AG09319 (cell line): ENCODE results near the gene PARN.
A peak's percentile ranks its signal among the peaks of the same experiment; 100 is the strongest.

Experiments used
- DNase-seq: peaks from one replicate; pipeline ENCODE4 v3.0.0-alpha.2; 2010; ENCODE audit warnings: low read depth; ENCODE audit errors: extremely low read depth
- TF ChIP-seq, protein P1 (sequence below): IDR thresholded peaks from 2 replicates; pipeline ENCODE4 v1.5.1; 2011; ENCODE audit warnings: low read depth, mild to moderate bottlenecking, inconsistent platforms, low read length, moderate library complexity

The PARN gene

DNA sequence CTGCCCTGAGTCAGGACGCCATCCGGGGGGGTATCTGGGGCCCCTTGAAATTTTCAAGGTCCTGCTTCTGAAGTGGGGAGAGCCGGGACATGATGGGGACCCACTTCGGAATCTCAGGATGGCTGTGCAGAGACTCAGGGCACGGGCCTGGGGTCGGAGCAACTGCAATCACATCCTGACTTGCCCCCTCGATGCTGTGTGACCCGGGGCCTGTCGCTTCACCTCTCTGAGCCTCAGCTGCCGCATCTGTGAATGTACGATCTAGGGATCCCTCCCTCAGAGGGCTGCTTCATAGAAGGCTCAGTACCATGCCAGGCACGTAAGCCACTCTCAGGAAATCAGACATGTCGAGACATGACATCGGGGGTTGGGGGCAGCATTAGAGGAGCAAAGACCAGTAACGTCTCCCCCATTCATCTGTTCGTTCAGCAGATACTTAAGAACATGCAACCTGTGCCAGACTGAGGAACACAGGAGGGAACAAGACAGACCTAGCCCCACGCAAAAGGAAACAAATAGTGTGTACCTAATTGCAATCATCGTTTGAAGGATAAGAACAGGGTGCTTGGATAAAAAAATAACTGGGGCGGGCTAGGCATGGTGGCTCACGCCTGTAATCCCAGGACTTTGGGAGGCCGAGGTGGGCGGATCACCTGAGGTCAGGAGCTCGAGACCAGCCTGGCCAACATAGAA, 229.6 kb downstream of the PARN start:
- DNase-seq: no peak
- TF ChIP-seq, protein P1, sequence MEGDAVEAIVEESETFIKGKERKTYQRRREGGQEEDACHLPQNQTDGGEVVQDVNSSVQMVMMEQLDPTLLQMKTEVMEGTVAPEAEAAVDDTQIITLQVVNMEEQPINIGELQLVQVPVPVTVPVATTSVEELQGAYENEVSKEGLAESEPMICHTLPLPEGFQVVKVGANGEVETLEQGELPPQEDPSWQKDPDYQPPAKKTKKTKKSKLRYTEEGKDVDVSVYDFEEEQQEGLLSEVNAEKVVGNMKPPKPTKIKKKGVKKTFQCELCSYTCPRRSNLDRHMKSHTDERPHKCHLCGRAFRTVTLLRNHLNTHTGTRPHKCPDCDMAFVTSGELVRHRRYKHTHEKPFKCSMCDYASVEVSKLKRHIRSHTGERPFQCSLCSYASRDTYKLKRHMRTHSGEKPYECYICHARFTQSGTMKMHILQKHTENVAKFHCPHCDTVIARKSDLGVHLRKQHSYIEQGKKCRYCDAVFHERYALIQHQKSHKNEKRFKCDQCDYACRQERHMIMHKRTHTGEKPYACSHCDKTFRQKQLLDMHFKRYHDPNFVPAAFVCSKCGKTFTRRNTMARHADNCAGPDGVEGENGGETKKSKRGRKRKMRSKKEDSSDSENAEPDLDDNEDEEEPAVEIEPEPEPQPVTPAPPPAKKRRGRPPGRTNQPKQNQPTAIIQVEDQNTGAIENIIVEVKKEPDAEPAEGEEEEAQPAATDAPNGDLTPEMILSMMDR: no peak

DNA sequence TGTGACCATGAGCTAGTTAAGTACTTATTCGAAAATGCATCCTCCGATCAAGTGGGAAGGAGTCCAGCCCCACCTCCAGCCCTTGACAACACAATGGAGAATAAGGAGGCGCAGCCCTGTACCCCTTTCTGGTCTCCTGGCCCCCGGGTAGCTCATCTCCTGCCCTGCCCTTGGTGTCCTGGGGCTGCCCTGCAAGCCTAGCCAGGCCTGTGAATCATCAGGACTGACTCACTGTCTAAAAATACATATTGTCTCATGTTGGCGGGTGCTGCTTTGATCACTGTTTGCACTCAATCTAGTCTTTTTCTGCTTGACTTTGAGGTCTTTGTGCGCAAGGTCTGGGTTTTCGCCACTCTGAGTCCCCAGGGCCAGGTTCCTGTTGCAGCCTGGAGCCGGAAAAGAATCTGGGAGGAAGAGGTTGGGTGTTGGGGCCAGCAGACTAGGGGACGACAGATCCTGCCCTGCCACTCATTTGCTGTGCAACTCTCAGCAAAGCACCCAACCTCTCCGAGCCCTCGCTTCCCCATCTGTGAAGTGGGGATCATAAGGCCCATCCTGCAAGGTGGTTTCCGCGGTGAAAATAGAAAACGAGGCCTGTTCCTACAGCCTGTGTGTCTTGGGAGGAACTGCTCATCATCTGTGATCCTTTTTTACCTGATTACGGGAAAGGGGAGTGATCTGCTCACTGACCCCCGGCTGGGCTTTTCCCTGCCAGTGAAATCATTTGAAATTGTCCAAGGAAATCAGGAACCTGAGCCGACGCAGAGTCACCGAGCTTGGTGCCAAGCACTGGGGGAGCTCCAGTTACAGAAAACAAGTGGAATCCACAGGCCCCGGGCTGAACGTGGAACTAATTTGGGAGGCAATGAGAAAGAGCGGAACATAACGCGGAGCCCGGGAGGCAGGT, 230.4 kb downstream of the PARN start:
- DNase-seq: peak; percentile 83
- TF ChIP-seq, protein P1: no peak; the same call in 1 of the 2 replicates

DNA sequence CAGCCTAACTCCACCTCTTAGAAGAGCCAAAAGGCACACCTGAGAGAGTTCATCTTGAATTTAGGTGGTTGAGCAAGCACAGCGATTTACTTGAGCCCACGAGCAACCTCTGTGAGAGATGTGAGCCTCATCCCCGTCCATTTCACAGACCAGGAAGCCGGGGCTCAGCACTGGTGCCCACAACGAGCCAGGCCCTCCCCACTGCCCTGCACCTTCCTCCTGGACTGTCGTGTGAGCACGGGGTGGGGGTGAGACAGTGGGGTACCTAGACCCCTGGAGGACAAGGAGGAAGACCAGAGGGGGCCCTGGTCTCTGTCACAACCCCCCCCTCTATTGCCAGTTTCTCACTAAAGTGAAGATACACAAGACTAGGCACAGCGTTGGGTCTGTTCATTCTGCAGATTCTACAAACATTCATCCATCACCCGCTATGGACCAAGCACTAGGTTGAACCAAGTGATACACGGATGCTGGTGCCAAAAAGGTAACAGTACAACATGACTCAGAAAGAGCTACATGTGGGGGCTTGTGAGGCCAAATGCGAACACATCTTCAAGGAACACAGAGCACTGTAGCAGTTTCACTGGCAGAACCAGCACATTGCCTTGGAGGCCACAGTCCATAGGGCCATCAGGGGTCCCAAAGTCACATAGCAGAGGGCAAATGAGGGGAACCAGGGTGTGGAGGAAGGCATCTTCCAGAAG, 231.9 kb downstream of the PARN start:
- no peak for DNase-seq
- TF ChIP-seq, protein P1: no peak

DNA sequence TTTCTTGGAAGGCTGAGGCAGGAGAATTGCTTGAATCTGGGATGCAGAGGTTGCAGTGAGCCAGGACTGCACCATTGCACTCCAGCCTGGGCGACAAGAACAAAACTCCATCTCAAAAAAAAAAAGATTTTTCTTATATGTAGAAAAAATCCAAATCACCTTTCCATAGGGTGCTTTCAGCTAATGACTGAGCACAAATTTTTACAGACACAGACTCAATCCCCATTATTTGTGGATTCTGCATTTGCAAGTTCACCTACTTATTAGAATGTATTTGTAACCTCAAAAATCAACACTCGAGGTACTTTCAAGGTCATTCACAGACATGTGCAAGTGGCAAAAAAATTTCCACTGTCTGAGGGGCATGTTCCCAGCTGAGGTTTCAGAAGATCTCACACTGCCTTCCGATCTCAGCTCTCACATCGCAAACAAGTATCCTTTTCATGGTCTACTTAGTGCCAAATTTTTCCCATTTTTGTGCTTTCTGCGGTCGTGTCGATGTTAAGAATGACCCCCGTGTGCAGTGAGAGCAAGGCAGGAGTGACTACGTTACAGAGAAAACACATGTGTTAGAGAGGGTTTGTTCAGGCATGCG, 234.3 kb downstream of the PARN start:
- peak; percentile 11 for DNase-seq

DNA sequence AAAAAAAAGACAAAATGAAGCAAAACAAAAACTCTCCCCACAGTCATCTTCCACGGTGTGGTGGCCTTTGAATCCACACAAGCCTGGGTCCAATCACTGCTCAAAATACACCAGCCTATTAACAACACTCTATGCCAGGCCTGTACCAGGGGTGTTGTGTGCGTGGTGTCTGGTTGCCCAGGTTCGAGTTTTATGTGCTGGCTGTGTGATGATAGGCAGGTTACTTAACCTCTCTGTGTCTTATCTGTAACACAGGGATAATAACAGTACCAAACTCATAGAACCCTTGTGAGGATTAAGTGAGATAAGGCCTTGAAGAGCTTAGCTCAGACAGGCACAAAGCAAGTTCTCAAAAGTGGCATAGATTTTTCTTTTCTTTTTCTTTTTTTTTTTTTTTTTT, 235.2 kb downstream of the PARN start:
- DNase-seq: no peak

DNA sequence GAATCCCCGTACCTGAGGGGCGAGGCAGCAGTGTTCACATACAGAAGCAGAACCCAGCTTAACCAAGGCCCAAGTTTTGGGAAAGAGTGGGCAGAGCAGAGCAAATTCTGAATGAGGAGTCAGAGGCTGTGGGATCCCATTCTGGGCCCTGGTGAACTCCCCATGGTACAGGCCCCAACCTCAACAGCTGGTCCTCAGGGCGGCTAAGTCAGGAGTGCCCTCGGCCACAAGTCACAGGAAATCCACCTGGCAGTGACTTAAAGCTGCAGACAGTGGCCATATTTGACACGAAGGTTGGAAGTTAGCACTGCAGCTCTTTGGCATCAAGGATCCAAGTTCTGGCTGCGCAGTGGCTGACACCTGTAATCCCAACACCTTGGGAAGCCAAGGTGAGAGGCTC, 237.1 kb downstream of the PARN start:
- TF ChIP-seq, protein P1: no peak
- DNase-seq: no peak

More for the DNA sequence above, 235.2 kb downstream of the PARN start:
- TF ChIP-seq, protein P1: no peak

DNA sequence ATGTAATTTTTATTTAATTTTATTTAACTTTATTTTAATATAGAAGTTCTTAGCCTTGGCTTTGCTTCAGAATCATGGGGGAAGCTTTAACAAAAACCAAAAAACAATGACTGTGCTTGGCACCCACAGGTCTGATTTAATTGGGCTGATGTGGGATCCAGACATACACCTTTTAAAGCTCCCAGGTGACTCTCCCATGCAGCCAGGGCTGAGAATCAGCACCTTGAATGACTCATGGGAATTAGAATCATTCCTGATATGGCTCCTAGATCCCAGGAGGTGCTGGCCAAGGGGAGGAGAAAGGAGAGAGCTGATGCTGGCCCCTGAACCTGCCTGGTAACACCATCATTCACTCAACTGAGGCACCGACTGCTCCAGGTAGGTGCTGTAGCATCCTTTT, 240.7 kb downstream of the PARN start:
- no peak for DNase-seq
- TF ChIP-seq, protein P1: no peak
